ENCODE data around the gene NKX3-2. TPM values are rescaled to one million over a fixed set of nuclear protein-coding genes. Genes with fewer than 3 reads are reported as not detected.

Gene NKX3-2
- total and polyA plus RNA-seq, 10 of the 15 experiments (the other 5 are each of a cell fraction or from before 2014, with no cell fraction given), result not detected

- BruUV-seq (replicated peaks), result no TSS peak
- WGBS (ENCODE audit: insufficient coverage, insufficient replicate concordance, low lambda C conversion rate, missing lambda C conversion rate), result 6% methylated on average over 45 of the region's 54 CpGs
- H3K36me3 ChIP-seq (ENCODE audit: control insufficient read depth in 2 of 2, insufficient read depth in 2 of 2, low read length in 1 of 2), result no peaks in the 10 kb centered on the region
- ChIA-PET POLR2A (no interaction called here), SMC1A (ENCODE audit: uncharacterized antibody, unreplicated experiment) (no interaction called here), RAD21 (ENCODE audit: unreplicated experiment) (no interaction called here), CTCF (interaction anchor here (5.4 kb wide), 1 partner anchor 694 kb away, joined by 34 read pairs; no protein-coding TSS in a partner anchor)
- in situ Hi-C loops (cut with MboI), result loop anchor here (5.0 to 25.0 kb wide), 3 partner anchors 695 to 1785 kb away; no protein-coding TSS in a partner anchor
- no peak overlapping the region for H3K27ac ChIP-seq (ENCODE audit: control insufficient read depth, insufficient read depth)
- no peak for FAIRE-seq
- no peaks in the 10 kb centered on the region for H4K20me1 ChIP-seq (ENCODE audit: control insufficient read depth, insufficient read depth)
- peak overlapping the region; percentile 71; the same call in 1 of the 2 replicates for H3K4me3 ChIP-seq
- 0 out of 2 replicates have a peak, but pooled peaks have one; percentile 75 for TF ChIP-seq EZH2 (IDR thresholded peaks at IDR 0.05; ENCODE audit: borderline replicate concordance, control insufficient read depth, low read depth, low read length)
- TF ChIP-seq, protein P1, sequence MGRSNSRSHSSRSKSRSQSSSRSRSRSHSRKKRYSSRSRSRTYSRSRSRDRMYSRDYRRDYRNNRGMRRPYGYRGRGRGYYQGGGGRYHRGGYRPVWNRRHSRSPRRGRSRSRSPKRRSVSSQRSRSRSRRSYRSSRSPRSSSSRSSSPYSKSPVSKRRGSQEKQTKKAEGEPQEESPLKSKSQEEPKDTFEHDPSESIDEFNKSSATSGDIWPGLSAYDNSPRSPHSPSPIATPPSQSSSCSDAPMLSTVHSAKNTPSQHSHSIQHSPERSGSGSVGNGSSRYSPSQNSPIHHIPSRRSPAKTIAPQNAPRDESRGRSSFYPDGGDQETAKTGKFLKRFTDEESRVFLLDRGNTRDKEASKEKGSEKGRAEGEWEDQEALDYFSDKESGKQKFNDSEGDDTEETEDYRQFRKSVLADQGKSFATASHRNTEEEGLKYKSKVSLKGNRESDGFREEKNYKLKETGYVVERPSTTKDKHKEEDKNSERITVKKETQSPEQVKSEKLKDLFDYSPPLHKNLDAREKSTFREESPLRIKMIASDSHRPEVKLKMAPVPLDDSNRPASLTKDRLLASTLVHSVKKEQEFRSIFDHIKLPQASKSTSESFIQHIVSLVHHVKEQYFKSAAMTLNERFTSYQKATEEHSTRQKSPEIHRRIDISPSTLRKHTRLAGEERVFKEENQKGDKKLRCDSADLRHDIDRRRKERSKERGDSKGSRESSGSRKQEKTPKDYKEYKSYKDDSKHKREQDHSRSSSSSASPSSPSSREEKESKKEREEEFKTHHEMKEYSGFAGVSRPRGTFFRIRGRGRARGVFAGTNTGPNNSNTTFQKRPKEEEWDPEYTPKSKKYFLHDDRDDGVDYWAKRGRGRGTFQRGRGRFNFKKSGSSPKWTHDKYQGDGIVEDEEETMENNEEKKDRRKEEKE (IDR thresholded peaks at IDR 0.05), result no peak
- TF ChIP-seq IKZF1 (conservative IDR thresholded peaks at IDR 0.05), result peak; percentile 57
- H2AFZ ChIP-seq (ENCODE audit: control insufficient read depth, low read depth, low read length), result peak overlapping the region; percentile 63
- H3K9me3 ChIP-seq (replicated peaks; ENCODE audit: control insufficient read depth, insufficient read depth, low read length), result no peaks in the 10 kb centered on the region; the same call in 2 of the 3 replicates
- H3K4me1 ChIP-seq (ENCODE audit: control insufficient read depth, insufficient read depth, low read length), result peaks cover 3% of the 10 kb centered on the region; the same call in 1 of the 2 replicates
- H3K9ac ChIP-seq (ENCODE audit: control insufficient read depth, insufficient read depth, low read length), result no peak overlapping the region
- peaks cover 21 to 22% of the 10 kb centered on the region in 2 experiments for H3K27me3 ChIP-seq (replicated peaks in 1 of 2; ENCODE audit: control insufficient read depth in 2 of 2, insufficient read depth in 2 of 2, low read length in 1 of 2)
- peak; percentile 14 for ATAC-seq
- peak overlapping the region; percentile 89 for H3K4me2 ChIP-seq (ENCODE audit: control insufficient read depth, insufficient read depth)
- intact Hi-C loops (cut with micrococcal nuclease; ENCODE audit: unreplicated experiment), result loop anchor here (10.0 kb wide), 1 partner anchor 472 kb away; no protein-coding TSS in a partner anchor
- DNase-seq (ENCODE audit: low read depth, low spot score), result no peak
- no peaks in the 10 kb centered on the region for H3K79me2 ChIP-seq (ENCODE audit: control insufficient read depth, insufficient read depth, low read length)
Observed at GRCh38 chr4:13546941-13547484, 2.7 kb upstream of the NKX3-2 start.
